ENCODE data around the gene CLDN16. TPM values are rescaled to one million over a fixed set of nuclear protein-coding genes. Genes with fewer than 3 reads are reported as not detected.

Gene CLDN16
- total RNA-seq, 3 donors from 2014 or later (not counting 1 experiment from before 2014, with no cell fraction given), result not detected

DNA sequence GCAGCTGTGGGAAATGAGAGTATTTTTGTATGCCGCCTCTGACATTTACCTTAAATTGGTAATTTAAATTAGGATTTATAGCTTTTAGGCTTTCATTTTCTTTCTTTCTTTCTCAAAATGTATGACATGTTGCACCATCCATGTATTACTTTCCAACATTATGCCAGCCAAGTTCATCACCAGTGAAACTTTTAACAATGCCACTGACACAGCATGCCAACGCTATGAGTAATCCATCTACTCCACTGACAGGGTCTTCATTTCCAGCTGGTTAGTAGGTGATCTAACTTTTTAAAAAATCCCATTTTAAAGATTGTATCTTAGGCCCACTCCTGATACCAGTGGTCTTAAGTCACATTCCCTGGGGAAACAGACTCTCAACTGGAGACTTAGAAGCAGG is 21.8 kb upstream of the CLDN16 start:
- no peak for TF ChIP-seq CTCF (IDR thresholded peaks at IDR 0.05)
- Mint-ChIP-seq H3K4me3 (no peak overlapping the region), H3K27ac (no peak overlapping the region), H3K4me1 (no peaks in the 10 kb centered on the region), H3K36me3 (no peaks in the 10 kb centered on the region), H3K9me3 (peaks cover 3 to 4% of the 10 kb centered on the region in 2 donors), H3K27me3 (ENCODE audit: low read depth in 2 of 2) (no peaks in the 10 kb centered on the region)
- Histone ChIP-seq H3K4me1 (ENCODE audit: control insufficient read depth, insufficient read depth, low read length) (no peaks in the 10 kb centered on the region), H3K27me3 (ENCODE audit: control insufficient read depth, insufficient read depth, low read length) (no peaks in the 10 kb centered on the region), H3K4me3 (ENCODE audit: low read length) (no peak overlapping the region), H3K27ac (ENCODE audit: low read length) (no peak overlapping the region), H3K36me3 (ENCODE audit: control insufficient read depth, insufficient read depth, low read length) (no peaks in the 10 kb centered on the region), H3K9me3 (ENCODE audit: control insufficient read depth, insufficient read depth, low read length) (no peaks in the 10 kb centered on the region)
- DNase-seq, result no peak
- intact Hi-C loops (cut with micrococcal nuclease), result no loop called here
- 100% methylated on average over 1 of the region's 2 CpGs for WGBS (ENCODE audit: insufficient coverage)
- no peak for ATAC-seq

DNA sequence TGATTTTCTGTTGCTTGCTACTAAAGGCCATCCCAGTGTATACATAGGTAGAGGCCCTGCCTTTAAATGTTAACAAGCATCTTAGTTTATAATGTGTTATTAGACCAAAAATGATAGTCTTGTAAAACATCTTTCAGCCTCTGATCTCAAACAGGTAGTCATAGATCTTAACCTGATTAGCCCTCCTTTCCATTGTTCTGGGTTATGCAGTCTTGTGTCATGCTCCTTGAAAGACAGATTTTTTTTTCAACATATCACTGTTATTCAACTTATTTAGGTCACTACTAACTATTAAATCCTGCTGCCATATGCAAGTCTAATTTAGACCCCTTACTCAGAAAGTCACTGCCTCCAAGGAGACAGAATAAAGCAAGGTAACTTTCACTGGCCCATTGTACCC is 19.1 kb upstream of the CLDN16 start:
- Mint-ChIP-seq H3K27me3 (ENCODE audit: low read depth in 2 of 2) (no peaks in the 10 kb centered on the region), H3K4me1 (no peaks in the 10 kb centered on the region), H3K36me3 (no peaks in the 10 kb centered on the region), H3K9me3 (peaks cover 2 to 3% of the 10 kb centered on the region in 2 donors), H3K4me3 (no peak overlapping the region), H3K27ac (no peak overlapping the region)
- TF ChIP-seq CTCF (IDR thresholded peaks at IDR 0.05), result no peak
- intact Hi-C loops (cut with micrococcal nuclease), result no loop called here
- ATAC-seq (no peak), DNase-seq (no peak)
- H3K4me1 ChIP-seq (ENCODE audit: control insufficient read depth, insufficient read depth, low read length), result no peaks in the 10 kb centered on the region
- H3K27ac ChIP-seq (ENCODE audit: low read length), result no peak overlapping the region
- no peaks in the 10 kb centered on the region for H3K27me3 ChIP-seq (ENCODE audit: control insufficient read depth, insufficient read depth, low read length)
- no peak overlapping the region for H3K4me3 ChIP-seq (ENCODE audit: low read length)
- no peaks in the 10 kb centered on the region for H3K9me3 ChIP-seq (ENCODE audit: control insufficient read depth, insufficient read depth, low read length)
- H3K36me3 ChIP-seq (ENCODE audit: control insufficient read depth, insufficient read depth, low read length), result no peaks in the 10 kb centered on the region

- no peaks in the 10 kb centered on the region for H3K27me3 Mint-ChIP-seq (ENCODE audit: low read depth in 2 of 2)
- ATAC-seq, result no peak
- H3K4me1 Mint-ChIP-seq, result no peaks in the 10 kb centered on the region
- intact Hi-C loops (cut with micrococcal nuclease), result no loop called here
- Histone ChIP-seq H3K36me3 (ENCODE audit: control insufficient read depth, insufficient read depth, low read length) (no peaks in the 10 kb centered on the region), H3K4me1 (ENCODE audit: control insufficient read depth, insufficient read depth, low read length) (no peaks in the 10 kb centered on the region), H3K27ac (ENCODE audit: low read length) (no peak overlapping the region), H3K4me3 (ENCODE audit: low read length) (no peak overlapping the region), H3K9me3 (ENCODE audit: control insufficient read depth, insufficient read depth, low read length) (no peaks in the 10 kb centered on the region), H3K27me3 (ENCODE audit: control insufficient read depth, insufficient read depth, low read length) (no peaks in the 10 kb centered on the region)
- H3K4me3 Mint-ChIP-seq, result no peak overlapping the region
- H3K36me3 Mint-ChIP-seq, result no peaks in the 10 kb centered on the region
- no peak for DNase-seq
- TF ChIP-seq CTCF (IDR thresholded peaks at IDR 0.05), result no peak
- H3K27ac Mint-ChIP-seq, result no peak overlapping the region
- peaks cover 2 to 5% of the 10 kb centered on the region in 2 donors for H3K9me3 Mint-ChIP-seq
- 81% methylated on average over 4 of the region's 5 CpGs for WGBS (ENCODE audit: insufficient coverage)
Observed at GRCh38 chr3:190369668-190370295, 18.2 kb upstream of the CLDN16 start.

DNA sequence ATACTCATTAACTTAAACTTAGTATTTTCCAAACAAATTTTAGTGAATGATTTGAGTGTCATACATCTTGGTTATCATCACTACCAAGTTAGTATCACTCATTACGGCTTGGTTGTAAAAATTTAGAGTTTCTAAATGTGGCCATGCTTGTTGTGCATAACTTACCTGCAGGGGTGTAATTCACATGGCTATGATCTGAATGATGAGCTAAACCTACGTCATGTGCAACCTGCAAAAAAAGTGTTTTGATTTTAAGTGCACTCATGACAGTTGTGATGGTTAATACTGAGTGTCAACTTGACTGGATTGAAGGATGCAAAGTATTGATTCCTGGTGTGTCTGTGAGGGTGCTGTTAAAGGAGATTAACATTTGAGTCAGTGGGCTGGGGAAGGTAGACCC is 17.6 kb upstream of the CLDN16 start:
- intact Hi-C loops (cut with micrococcal nuclease), result no loop called here
- ATAC-seq (no peak), DNase-seq (no peak)
- H3K9me3 Mint-ChIP-seq, result peaks cover 2% of the 10 kb centered on the region in 2 donors
- H3K27me3 ChIP-seq (ENCODE audit: control insufficient read depth, insufficient read depth, low read length), result no peaks in the 10 kb centered on the region
- TF ChIP-seq CTCF (IDR thresholded peaks at IDR 0.05), result no peak
- H3K36me3 ChIP-seq (ENCODE audit: control insufficient read depth, insufficient read depth, low read length), result no peaks in the 10 kb centered on the region
- H3K4me3 Mint-ChIP-seq, result no peak overlapping the region
- H3K4me1 ChIP-seq (ENCODE audit: control insufficient read depth, insufficient read depth, low read length), result no peaks in the 10 kb centered on the region
- H3K4me1 Mint-ChIP-seq, result no peaks in the 10 kb centered on the region
- H3K36me3 Mint-ChIP-seq, result no peaks in the 10 kb centered on the region
- WGBS (ENCODE audit: insufficient coverage), result 89% methylated on average over 2 of the region's 2 CpGs
- no peak overlapping the region for H3K27ac ChIP-seq (ENCODE audit: low read length)
- no peak overlapping the region for H3K27ac Mint-ChIP-seq
- H3K9me3 ChIP-seq (ENCODE audit: control insufficient read depth, insufficient read depth, low read length), result no peaks in the 10 kb centered on the region
- no peaks in the 10 kb centered on the region for H3K27me3 Mint-ChIP-seq (ENCODE audit: low read depth in 2 of 2)
- no peak overlapping the region for H3K4me3 ChIP-seq (ENCODE audit: low read length)
